Stimulated activated CD4-positive, alpha-beta T cell treated with anti-CD3 and anti-CD28 coated beads, TNF-alpha, amount 100 ng/mL, for 1 hour (primary cell): ENCODE data around the gene RNU6-9.
A peak's percentile ranks its signal among the peaks of the same experiment; 100 is the strongest.

Source experiments
- DNase-seq, 3 donors: peaks; one replicate each; pipeline ENCODE4 v3.0.0-alpha.2; 2020; ENCODE audit warnings: low read depth in 3 of 3, low spot score in 1 of 3

RNU6-9 gene

DNA sequence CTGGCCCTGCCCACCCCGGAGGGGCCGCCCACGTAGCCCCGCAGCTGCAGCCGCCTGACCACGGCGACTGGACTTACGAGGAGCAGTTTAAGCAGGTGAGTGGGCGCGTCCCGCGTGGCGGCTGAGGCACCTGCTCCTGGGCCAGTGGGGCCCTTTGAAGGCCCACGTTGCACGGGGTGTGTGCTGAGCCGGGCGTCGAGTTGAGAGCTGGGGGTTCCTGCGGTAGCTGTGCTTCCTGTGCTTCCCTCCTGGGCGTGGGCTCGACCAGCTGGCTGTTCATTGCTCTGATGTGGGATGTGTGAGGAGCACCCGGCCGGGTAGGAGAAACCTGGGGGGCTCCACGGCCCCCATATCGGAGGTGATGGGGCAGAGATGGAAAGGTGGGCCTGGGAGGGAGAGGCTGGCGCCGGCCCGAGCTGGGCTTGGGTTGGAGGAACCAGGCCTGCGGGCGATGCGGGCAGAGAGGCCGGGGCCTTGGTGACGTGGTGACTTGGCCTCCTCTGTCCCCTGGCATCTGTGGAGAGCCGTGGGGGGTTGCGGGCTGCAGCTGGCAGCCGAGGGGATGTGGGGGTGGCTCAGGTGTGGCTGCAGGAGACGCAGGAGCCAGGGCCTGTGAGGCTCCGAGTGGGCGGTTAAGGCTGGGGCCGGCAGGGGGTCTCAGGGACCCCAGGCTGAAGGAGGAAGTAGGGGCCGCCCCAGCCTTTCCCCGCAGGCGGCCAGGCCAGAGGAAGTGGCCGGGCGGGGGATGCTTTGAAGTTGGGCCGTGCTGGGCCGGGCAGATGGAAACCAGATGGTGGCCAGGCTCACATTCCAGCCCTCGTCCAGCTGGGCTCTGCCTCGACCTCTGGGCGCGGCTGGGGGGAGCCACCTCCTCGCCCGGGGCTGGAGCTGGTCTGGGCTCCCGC, 39.6 kb downstream of the RNU6-9 start:
- no peak for DNase-seq

GRCh38 chr19:933553-933882, 40.2 kb downstream of the RNU6-9 start:
- DNase-seq, result no peak

GRCh38 chr19:934197-934840, 41.0 kb downstream of the RNU6-9 start:
- DNase-seq, result no peak

DNA sequence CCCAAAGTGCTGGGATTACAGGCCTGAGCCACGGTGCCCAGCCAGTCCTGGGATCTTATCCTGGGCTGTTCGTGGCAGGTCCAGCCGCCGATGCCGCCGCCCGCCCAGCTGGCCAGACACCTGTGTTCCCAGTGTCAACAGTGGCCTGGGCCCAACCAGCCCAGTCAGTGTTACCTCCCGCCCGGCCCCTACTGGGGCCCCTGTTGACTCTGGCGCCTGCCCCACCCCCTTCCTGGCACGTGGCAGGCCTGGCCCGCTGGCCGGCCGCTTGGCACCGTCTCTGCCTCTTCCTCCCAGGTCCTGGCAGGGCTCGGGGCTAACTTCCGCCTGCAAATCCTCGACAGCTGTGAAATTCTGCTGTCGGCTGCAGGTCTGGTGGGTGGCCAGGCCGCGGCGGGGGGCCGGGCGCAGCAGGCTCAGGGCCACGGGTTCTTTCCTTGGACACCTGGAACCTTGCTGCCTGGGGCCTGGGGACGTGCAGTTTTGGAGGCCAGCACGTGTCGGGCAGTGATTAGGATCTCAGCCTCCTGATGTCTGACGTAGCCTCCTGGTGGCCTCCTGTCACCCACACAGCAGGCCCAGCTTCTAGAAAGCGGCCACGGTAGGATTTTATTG, 41.7 kb downstream of the RNU6-9 start:
- no peak for DNase-seq

GRCh38 chr19:936175-936546, 42.9 kb downstream of the RNU6-9 start:
- DNase-seq, result no peak

DNA sequence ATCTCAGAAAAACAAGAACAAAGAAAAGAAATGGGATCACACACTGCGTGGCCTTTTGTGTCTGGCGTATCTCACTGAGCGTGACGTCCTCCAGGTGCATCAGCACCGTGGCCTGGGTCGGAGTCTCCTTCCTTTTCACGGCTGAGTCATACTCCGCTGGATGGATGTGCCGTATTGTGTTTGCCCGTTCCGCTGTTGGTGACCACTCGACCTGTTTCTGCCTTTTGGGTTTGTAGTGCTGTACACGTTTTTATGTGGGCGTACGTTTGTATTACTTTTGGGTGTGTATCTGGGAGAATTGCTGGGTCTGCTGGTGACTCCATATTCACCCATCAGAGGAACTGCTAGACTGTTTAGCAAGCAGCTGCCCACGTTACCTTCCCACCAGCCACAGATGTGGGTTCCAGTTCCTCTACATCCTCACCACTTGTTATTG, 44.0 kb downstream of the RNU6-9 start:
- DNase-seq, result no peak

GRCh38 chr19:938233-938923, 45.1 kb downstream of the RNU6-9 start:
- DNase-seq, result no peak

GRCh38 chr19:939439-939838, 46.2 kb downstream of the RNU6-9 start:
- no peak for DNase-seq

DNA sequence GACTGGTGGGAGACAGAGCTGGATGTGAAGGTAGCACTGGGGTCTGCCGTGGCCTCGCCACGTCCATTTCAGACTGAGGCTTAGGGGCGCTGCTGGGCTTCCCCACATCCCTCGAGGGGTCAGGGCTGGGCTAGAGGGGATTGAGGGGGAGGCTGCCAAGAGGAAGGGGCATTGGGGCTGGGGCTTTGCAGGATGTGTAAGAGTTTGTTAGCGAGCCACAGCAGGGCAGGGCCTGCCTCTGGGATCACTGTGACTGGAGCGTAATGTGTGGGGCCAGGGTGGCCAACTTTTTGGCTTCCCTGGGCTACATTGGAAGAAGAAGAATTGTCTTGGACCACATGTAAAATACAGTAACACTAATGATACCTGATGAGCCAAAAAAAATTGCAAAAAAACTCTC, 46.6 kb downstream of the RNU6-9 start:
- no peak for DNase-seq

DNA sequence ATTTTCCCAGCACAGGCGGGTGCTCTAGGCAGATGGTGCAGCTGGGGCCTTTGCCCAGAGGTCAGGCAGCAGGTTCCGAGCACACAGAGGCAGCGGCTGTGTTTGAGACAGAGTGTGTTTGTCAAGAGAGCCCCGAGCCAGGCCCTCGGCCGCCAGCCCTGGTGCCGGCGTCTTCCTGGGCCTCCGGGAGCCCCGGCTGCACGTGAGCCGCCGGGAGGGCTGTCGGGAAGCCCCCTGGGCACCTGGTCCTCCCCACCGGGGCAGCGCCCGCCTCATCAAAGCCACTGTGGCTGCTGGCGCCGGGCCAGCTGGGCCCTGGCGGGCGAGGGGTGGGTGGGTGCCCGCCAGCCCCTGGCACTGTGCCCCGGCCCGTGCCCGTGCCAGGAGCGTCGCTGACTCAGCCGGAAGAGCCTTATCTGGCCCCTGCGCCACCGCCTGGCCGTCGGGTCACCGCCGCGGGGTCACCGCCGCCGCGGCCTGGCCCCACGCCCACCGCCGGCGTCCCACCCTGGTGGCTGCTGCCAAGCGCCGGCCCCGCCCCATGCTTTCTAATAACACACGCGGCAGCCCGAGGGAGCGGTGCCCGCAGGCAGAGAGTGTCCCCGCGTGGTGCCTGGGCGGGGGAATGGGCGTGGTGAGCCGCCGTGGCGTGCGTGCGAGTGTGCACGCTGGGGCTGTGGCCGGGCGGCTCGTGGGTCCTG, 47.5 kb downstream of the RNU6-9 start:
- peak; percentile 47 to 57 (median 50) for DNase-seq

DNA sequence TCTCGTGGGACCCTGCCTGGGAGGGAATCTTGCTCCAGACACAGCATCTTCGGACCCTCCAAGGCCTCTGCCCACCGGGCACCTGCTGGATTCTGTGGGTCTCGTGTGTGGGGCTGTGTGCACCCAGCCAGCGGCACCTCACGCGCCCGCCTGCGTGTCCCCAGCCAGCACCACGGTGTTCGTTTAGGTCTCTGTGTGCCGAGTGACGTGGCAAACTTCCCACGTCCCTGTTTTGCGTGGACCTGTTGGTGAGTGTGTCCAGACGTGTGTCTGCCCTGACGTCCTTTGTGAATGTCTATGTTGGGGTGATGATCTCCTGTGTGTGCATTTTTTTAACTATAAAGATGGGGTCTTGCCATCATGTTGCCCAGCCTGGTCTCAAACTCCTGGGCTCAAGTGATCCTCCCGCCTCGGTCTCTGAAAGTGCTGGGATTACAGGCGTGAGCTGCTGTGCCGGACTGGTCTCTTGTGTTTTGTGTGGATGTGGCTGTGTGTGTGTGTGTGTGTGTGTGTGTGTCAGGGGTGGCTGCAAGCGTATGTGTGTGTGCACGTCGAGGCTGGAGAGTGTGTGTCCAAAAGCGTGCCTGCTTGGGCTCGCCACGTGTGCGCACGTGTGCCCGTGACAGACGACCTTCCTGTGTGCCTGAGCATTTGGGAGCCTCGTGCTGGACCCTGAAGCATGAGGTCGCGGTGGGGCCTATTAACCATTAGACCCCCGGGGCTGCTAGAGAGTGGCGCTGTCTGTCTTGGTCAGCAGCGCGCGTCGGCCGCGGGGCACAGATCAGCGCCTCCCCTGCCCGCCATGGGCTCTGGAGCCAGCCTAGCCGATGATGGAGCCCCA, 48.2 kb downstream of the RNU6-9 start:
- no peak for DNase-seq

DNA sequence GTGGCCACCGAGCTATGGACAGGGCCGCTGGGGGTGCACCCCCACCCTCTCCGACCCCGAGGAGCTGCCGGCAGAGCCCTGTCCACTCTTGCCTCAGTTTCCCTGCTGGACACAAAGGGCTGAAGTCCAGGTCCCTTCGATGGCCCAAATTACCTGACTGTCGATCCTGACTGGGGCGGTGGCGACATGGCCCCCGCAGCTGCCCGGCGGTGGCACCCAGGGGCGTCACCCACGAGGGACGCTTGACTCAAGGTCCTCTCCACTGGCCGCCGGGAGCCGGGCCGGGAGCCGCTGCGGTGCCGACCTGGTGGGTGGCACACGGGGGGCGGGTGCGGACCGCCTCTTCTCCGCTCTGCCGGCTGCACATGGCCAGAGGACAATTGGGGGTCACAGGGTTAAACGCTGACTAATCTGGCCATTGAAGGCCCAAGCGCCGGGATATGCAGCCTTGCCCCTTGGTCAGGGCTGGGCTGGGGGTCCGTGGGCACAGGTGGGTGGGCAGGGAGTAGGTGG, 48.9 kb downstream of the RNU6-9 start:
- DNase-seq, result no peak
